GM12873 (cell line): ENCODE data around the gene ARFIP1.

Source experiments
- CTCF ChIP-seq: IDR thresholded peaks from 2 replicates; pipeline ENCODE4 v1.5.1; 2012; ENCODE audit warnings: low read depth, mild to moderate bottlenecking, moderate library complexity, low read length, control low read depth; ENCODE audit not compliant: insufficient read depth; ENCODE audit errors: missing control alignments

Gene ARFIP1

GRCh38 chr4:152747444-152747843 lies 32.3 kb upstream of the ARFIP1 start:
- no peak for TF ChIP-seq CTCF

GRCh38 chr4:152748619-152749018 lies 31.1 kb upstream of the ARFIP1 start:
- TF ChIP-seq CTCF, result no peak

- no peak for TF ChIP-seq CTCF
Observed at GRCh38 chr4:152763796-152764195, 16.0 kb upstream of the ARFIP1 start.

GRCh38 chr4:152771741-152772533 lies 7.8 kb upstream of the ARFIP1 start:
- TF ChIP-seq CTCF, result no peak

GRCh38 chr4:152773339-152773738 lies 6.4 kb upstream of the ARFIP1 start:
- TF ChIP-seq CTCF, result no peak

GRCh38 chr4:152773953-152774352 lies 5.8 kb upstream of the ARFIP1 start:
- TF ChIP-seq CTCF, result no peak

- no peak for TF ChIP-seq CTCF
Observed at GRCh38 chr4:152776352-152776751, 3.4 kb upstream of the ARFIP1 start.

- no peak for TF ChIP-seq CTCF
Observed at GRCh38 chr4:152777488-152777887, 2.3 kb upstream of the ARFIP1 start.
